ENCODE results near the gene CELF1. TPM values are rescaled to one million over a fixed set of nuclear protein-coding genes. Genes with fewer than 3 reads are reported as not detected.

Gene CELF1
- total RNA-seq, 4 donors from 2014 or later, result 82.9 to 248 (median 96.7) TPM

GRCh38 chr11:47438721-47439120 lies 114.2 kb downstream of the CELF1 start:
- peaks cover 0 to 9% (median 3%) of the 10 kb centered on the region in 4 donors for H3K4me1 ChIP-seq

DNA sequence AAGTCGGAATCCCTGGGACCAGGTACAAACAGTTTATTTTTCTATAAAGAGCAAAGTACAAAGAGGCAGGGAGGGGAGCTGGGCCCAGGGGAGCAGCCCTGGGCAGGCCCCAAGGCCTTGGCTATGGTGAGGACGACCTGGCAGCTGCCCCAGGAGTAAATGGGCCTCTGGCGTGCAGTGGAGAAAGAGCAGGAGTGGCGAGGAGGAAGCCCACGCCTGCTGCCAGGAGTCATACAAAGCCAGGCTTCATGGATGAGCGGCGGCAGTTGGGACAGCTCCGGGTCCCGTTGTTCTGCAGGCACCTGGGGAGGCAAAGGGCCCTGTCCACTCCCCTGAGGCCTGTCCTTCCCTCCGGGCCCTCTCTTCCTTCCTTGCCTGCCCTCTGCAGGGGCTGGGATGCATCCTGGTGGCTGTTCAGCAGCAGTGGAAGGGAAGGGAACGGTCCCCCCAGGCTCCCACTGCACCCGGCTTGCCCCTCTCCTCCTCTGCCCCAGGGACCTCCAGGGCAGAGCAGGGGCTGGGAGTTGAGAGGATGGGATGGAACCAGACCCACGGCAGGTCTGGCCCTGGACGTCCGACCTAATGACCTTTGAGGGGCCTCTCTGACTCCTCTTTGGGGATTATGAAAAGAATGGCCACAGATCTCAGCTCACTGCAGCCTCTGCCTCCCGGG lies 115.0 kb downstream of the CELF1 start:
- H3K27me3 ChIP-seq, result no peaks in the 10 kb centered on the region
- TF ChIP-seq POLR2A (IDR thresholded peaks at IDR 0.05), result no peak
- peak; percentile 31 for DNase-seq
- WGBS, 2 donors (ENCODE audit: low coverage in 1 of 2), result 53% methylated on average over 16 of the region's 16 CpGs; no CpG with 5 or more reads in 1 of the 2 donors
- H3K9me3 ChIP-seq, result no peaks in the 10 kb centered on the region
- in situ Hi-C loops (cut with MboI; ENCODE audit: low pct_ligation_motif_present in 1 of 4, low pct_unique_long_range_greater_than_20kb in 1 of 4, low sequenced_read_pairs in 3 of 4), result no loop called here
- H3K4me3 ChIP-seq, result no peak overlapping the region
- H3K36me3 ChIP-seq, result no peaks in the 10 kb centered on the region
- intact Hi-C loops (cut with DNase I; ENCODE audit: low total_unique reads), result no loop called here
- H3K27ac ChIP-seq, result no peak overlapping the region
- H3K4me1 ChIP-seq, result peaks cover 0 to 9% (median 3%) of the 10 kb centered on the region in 4 donors

More at GRCh38 chr11:47438721-47439120, 114.2 kb downstream of the CELF1 start:
- Histone ChIP-seq H3K9me3 (no peaks in the 10 kb centered on the region), H3K36me3 (no peaks in the 10 kb centered on the region), H3K27ac (no peak overlapping the region), H3K27me3 (no peaks in the 10 kb centered on the region), H3K4me3 (no peak overlapping the region)
- in situ Hi-C loops (cut with MboI; ENCODE audit: low pct_ligation_motif_present in 1 of 4, low pct_unique_long_range_greater_than_20kb in 1 of 4, low sequenced_read_pairs in 3 of 4), result no loop called here
- intact Hi-C loops (cut with DNase I; ENCODE audit: low total_unique reads), result no loop called here
- DNase-seq, result no peak
- no peak for TF ChIP-seq POLR2A (IDR thresholded peaks at IDR 0.05)
- 91% methylated on average over 18 of the region's 18 CpGs; no CpG with 5 or more reads in 1 of the 2 donors for WGBS, 2 donors (ENCODE audit: low coverage in 1 of 2)

- in situ Hi-C loops (cut with MboI; ENCODE audit: low pct_ligation_motif_present in 1 of 4, low pct_unique_long_range_greater_than_20kb in 1 of 4, low sequenced_read_pairs in 3 of 4) (no loop called here), intact Hi-C loops (cut with DNase I; ENCODE audit: low total_unique reads) (no loop called here)
- H3K36me3 ChIP-seq, result no peaks in the 10 kb centered on the region
- H3K4me1 ChIP-seq, result peaks cover 0 to 9% (median 3%) of the 10 kb centered on the region in 4 donors
- TF ChIP-seq, protein P1, sequence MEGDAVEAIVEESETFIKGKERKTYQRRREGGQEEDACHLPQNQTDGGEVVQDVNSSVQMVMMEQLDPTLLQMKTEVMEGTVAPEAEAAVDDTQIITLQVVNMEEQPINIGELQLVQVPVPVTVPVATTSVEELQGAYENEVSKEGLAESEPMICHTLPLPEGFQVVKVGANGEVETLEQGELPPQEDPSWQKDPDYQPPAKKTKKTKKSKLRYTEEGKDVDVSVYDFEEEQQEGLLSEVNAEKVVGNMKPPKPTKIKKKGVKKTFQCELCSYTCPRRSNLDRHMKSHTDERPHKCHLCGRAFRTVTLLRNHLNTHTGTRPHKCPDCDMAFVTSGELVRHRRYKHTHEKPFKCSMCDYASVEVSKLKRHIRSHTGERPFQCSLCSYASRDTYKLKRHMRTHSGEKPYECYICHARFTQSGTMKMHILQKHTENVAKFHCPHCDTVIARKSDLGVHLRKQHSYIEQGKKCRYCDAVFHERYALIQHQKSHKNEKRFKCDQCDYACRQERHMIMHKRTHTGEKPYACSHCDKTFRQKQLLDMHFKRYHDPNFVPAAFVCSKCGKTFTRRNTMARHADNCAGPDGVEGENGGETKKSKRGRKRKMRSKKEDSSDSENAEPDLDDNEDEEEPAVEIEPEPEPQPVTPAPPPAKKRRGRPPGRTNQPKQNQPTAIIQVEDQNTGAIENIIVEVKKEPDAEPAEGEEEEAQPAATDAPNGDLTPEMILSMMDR (IDR thresholded peaks at IDR 0.05), result no peak
- TF ChIP-seq POLR2AphosphoS5 (IDR thresholded peaks at IDR 0.05), result no peak
- no peak for TF ChIP-seq EP300 (IDR thresholded peaks at IDR 0.05; ENCODE audit: low read depth)
- no peak for TF ChIP-seq POLR2A (IDR thresholded peaks at IDR 0.05)
- no peaks in the 10 kb centered on the region for H3K9me3 ChIP-seq
- no peak overlapping the region for H3K27ac ChIP-seq
- 89 to 91% methylated on average over 5 to 11 of the region's 11 CpGs for WGBS, 2 donors (ENCODE audit: low coverage in 1 of 2)
- DNase-seq, result no peak
- no peaks in the 10 kb centered on the region for H3K27me3 ChIP-seq
- no peak overlapping the region for H3K4me3 ChIP-seq
Observed at GRCh38 chr11:47437218-47437745, 115.7 kb downstream of the CELF1 start.

DNA sequence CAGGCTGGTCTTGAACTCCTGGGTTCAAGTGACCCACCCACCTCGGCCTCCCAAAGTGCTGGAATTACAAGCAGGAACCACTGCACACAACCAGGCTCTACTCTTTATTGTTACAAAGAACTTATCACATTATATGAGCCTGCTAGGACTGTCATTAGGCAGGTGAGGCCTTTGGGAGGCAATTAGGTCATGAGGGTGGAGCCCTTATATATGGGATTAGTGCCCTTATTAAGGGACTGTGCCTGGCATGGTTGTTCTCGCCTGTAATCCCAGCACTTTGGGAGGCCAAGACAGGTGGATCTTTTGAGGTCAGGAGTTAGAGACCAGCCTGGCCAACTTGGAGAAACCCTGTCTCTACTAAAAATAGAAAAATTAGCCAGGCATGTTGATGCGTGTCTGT lies 116.2 kb downstream of the CELF1 start:
- intact Hi-C loops (cut with DNase I; ENCODE audit: low total_unique reads) (no loop called here), in situ Hi-C loops (cut with MboI; ENCODE audit: low pct_ligation_motif_present in 1 of 4, low pct_unique_long_range_greater_than_20kb in 1 of 4, low sequenced_read_pairs in 3 of 4) (no loop called here)
- Histone ChIP-seq H3K4me1 (peaks cover 0 to 9% (median 3%) of the 10 kb centered on the region in 4 donors), H3K27ac (no peak overlapping the region), H3K36me3 (no peaks in the 10 kb centered on the region), H3K4me3 (no peak overlapping the region), H3K9me3 (no peaks in the 10 kb centered on the region), H3K27me3 (no peaks in the 10 kb centered on the region)
- TF ChIP-seq EP300 (IDR thresholded peaks at IDR 0.05; ENCODE audit: low read depth) (no peak), POLR2AphosphoS5 (IDR thresholded peaks at IDR 0.05) (no peak), POLR2A (IDR thresholded peaks at IDR 0.05) (no peak)
- TF ChIP-seq, protein P1 (IDR thresholded peaks at IDR 0.05), result no peak
- 93% methylated on average over 3 of the region's 3 CpGs; no CpG with 5 or more reads in 1 of the 2 donors for WGBS, 2 donors (ENCODE audit: low coverage in 1 of 2)
- no peak for DNase-seq

DNA sequence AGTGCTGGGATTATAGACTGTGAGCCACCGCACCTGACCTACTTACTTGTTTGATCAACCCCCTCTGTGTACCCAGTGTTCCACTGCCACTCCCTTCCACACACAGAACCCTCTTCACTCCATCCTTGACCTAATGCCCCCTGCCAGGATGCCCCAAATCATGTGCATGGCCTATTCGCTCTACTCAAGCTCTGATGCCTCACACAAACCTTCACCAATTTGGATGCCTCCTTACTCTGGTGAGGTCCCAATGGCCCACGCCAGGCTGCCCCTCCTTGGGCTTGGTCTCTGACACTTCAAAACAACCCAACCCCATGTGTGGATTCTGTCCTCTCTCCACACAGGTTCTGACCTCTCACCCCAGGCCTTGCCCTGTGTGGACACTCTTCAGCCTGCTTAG lies 117.2 kb downstream of the CELF1 start:
- no peak for TF ChIP-seq POLR2AphosphoS5 (IDR thresholded peaks at IDR 0.05)
- TF ChIP-seq POLR2A (IDR thresholded peaks at IDR 0.05), result no peak
- no peak for TF ChIP-seq EP300 (IDR thresholded peaks at IDR 0.05; ENCODE audit: low read depth)
- TF ChIP-seq, protein P1 (IDR thresholded peaks at IDR 0.05), result no peak
- in situ Hi-C loops (cut with MboI; ENCODE audit: low pct_ligation_motif_present in 1 of 4, low pct_unique_long_range_greater_than_20kb in 1 of 4, low sequenced_read_pairs in 3 of 4) (no loop called here), intact Hi-C loops (cut with DNase I; ENCODE audit: low total_unique reads) (no loop called here)
- no peak for DNase-seq
- Histone ChIP-seq H3K27me3 (no peaks in the 10 kb centered on the region), H3K27ac (no peak overlapping the region), H3K36me3 (no peaks in the 10 kb centered on the region), H3K9me3 (no peaks in the 10 kb centered on the region), H3K4me3 (no peak overlapping the region), H3K4me1 (peaks cover 0 to 9% (median 3%) of the 10 kb centered on the region in 4 donors)
- 92% methylated on average over 3 of the region's 3 CpGs; no CpG with 5 or more reads in 1 of the 2 donors for WGBS, 2 donors (ENCODE audit: low coverage in 1 of 2)
